H1 (cell line): ENCODE measurements around the gene GKN2. TPM values are rescaled to one million over a fixed set of nuclear protein-coding genes. Genes with fewer than 3 reads are reported as not detected.

Source experiments
- CTCF ChIA-PET: fragments of 300-600 bp; sonication (Branson Sonifier 250); formaldehyde crosslinking; loops from one replicate; lab custom pipeline; 2021; ENCODE audit not compliant: partially characterized antibody; lab: Charles Lee
- POLR2A ChIA-PET: fragments of 300-600 bp; sonication (Branson Sonifier 250); formaldehyde crosslinking; loops from one replicate; lab custom pipeline; 2021; ENCODE audit warnings: inconsistent platforms; ENCODE audit not compliant: partially characterized antibody; lab: Charles Lee
- DNase-seq, 2 experiments: peaks; one replicate each; pipeline versions ENCODE4 v3.0.0 to v3.0.0-alpha.2; 2010 to 2022; ENCODE audit warnings: low spot score in 2 of 2, low read depth in 1 of 2, mixed read lengths in 1 of 2
- FAIRE-seq: peaks from 2 replicates; lab custom pipeline; 2011; peaks lifted over from hg19 to GRCh38; lab: Jason Lieb, UNC
- H2AFZ ChIP-seq: 2 replicates; pipeline ENCODE4 v1.8.1; 2012; ENCODE audit warnings: low read length, inconsistent platforms
- H2AK5ac ChIP-seq: 2 replicates; pipeline ENCODE4 v1.6.1; 2013; ENCODE audit warnings: low read depth, low read length
- H2BK120ac ChIP-seq: replicated peaks from 2 replicates; pipeline ENCODE3; 2013; ENCODE audit warnings: low read depth, low read length, inconsistent platforms
- H2BK12ac ChIP-seq: 2 replicates; pipeline ENCODE4 v1.6.1; 2013; ENCODE audit warnings: low read depth, low read length
- H2BK15ac ChIP-seq: 2 replicates; pipeline ENCODE4 v1.6.1; 2013; ENCODE audit warnings: low read length
- H2BK20ac ChIP-seq: 2 replicates; pipeline ENCODE4 v1.6.1; 2013; ENCODE audit warnings: low read length
- H2BK5ac ChIP-seq: 2 replicates; pipeline ENCODE4 v1.6.1; 2013; ENCODE audit warnings: low read depth, low read length
- H3K14ac ChIP-seq: 2 replicates; pipeline ENCODE4 v1.6.1; 2013; ENCODE audit warnings: inconsistent platforms; ENCODE audit not compliant: insufficient read length
- H3K18ac ChIP-seq: 2 replicates; pipeline ENCODE4 v1.6.1; 2013; ENCODE audit warnings: low read length; ENCODE audit errors: extremely low read depth
- H3K23ac ChIP-seq: 2 replicates; pipeline ENCODE4 v1.6.1; 2013; ENCODE audit warnings: inconsistent platforms; ENCODE audit not compliant: insufficient read length
- H3K23me2 ChIP-seq: 2 replicates; pipeline ENCODE4 v1.6.1; 2013; ENCODE audit warnings: low read depth, low read length
- H3K27ac ChIP-seq: 2 replicates; pipeline ENCODE4 v1.6.1; 2011; ENCODE audit warnings: low read depth, low read length, inconsistent platforms
- H3K27me3 ChIP-seq, 4 experiments: replicated peaks in 1 of 4; 1 replicate in 1 of 4; 2 replicates in 3 of 4; pipeline versions ENCODE4 v1.6.1 to v1.8.1; 2011 to 2013; ENCODE audit warnings: low read length in 3 of 4, mild to moderate bottlenecking in 3 of 4, inconsistent platforms in 2 of 4, mixed read lengths in 2 of 4, moderate library complexity in 1 of 4; ENCODE audit not compliant: control insufficient read depth in 3 of 4, insufficient read depth in 3 of 4; ENCODE audit errors: extremely low read depth in 1 of 4
- H3K36me3 ChIP-seq, 4 experiments: 2 replicates each; pipeline versions ENCODE4 v1.6.1 to v1.8.1; 2011 to 2013; ENCODE audit warnings: mild to moderate bottlenecking in 4 of 4, low read length in 3 of 4, moderate library complexity in 2 of 4, control low read depth in 1 of 4, inconsistent platforms in 1 of 4; ENCODE audit not compliant: insufficient read depth in 4 of 4, control insufficient read depth in 2 of 4
- H3K4ac ChIP-seq: replicated peaks from 2 replicates; pipeline ENCODE3; 2013; ENCODE audit warnings: low read length, low read depth, mixed read lengths, inconsistent platforms; ENCODE audit not compliant: insufficient read length
- H3K4me1 ChIP-seq, 4 experiments: replicated peaks in 1 of 4; 1 replicate in 1 of 4; 2 replicates in 3 of 4; pipeline versions ENCODE4 v1.6.1 to v1.8.1; 2011 to 2013; ENCODE audit warnings: low read length in 3 of 4, inconsistent platforms in 2 of 4, mixed read lengths in 1 of 4; ENCODE audit not compliant: insufficient read depth in 4 of 4, control insufficient read depth in 3 of 4
- H3K4me2 ChIP-seq, 2 experiments: 2 replicates each; pipeline versions ENCODE4 v1.6.1 to v1.8.1; 2011 to 2013; ENCODE audit warnings: low read depth in 2 of 2, low read length in 2 of 2, control low read depth in 1 of 2, inconsistent platforms in 1 of 2, mild to moderate bottlenecking in 1 of 2; ENCODE audit not compliant: insufficient read depth in 1 of 2
- H3K4me3 ChIP-seq, 4 experiments: fragments of 200-600, 300-600 bp in 1 of 4; sonication (generic), shearing (Covaris generic), sonication (Bioruptor Twin) in 1 of 4; 2 replicates each; pipeline versions ENCODE4 v1.5.1 to v1.8.1; 2011 to 2016; ENCODE audit warnings: low read length in 4 of 4, low read depth in 3 of 4, control low read depth in 2 of 4, inconsistent platforms in 2 of 4, mild to moderate bottlenecking in 2 of 4, mixed read lengths in 1 of 4, moderate library complexity in 1 of 4; ENCODE audit not compliant: insufficient read depth in 2 of 4; ENCODE audit errors: extremely low read depth in 1 of 4
- H3K56ac ChIP-seq: replicated peaks from 2 replicates; pipeline ENCODE3; 2013; ENCODE audit warnings: low read depth, mild to moderate bottlenecking, mixed read lengths, low read length, inconsistent platforms; ENCODE audit not compliant: insufficient read length
- H3K79me1 ChIP-seq: 2 replicates; pipeline ENCODE4 v1.6.1; 2013; ENCODE audit warnings: low read depth, low read length, control low read depth
- H3K79me2 ChIP-seq, 2 experiments: 2 replicates each; pipeline versions ENCODE4 v1.6.1 to v1.8.1; 2012 to 2013; ENCODE audit warnings: low read length in 2 of 2, mild to moderate bottlenecking in 2 of 2, inconsistent platforms in 1 of 2; ENCODE audit not compliant: insufficient read depth in 2 of 2, control insufficient read depth in 1 of 2
- H3K9ac ChIP-seq, 4 experiments: replicated peaks in 1 of 4; 1 replicate in 1 of 4; 2 replicates in 3 of 4; pipeline versions ENCODE4 v1.6.1 to v1.8.1; 2011 to 2013; ENCODE audit warnings: low read depth in 3 of 4, low read length in 3 of 4, control low read depth in 2 of 4, mild to moderate bottlenecking in 2 of 4, moderate library complexity in 2 of 4, inconsistent platforms in 1 of 4; ENCODE audit errors: extremely low read depth in 1 of 4
- H3K9me3 ChIP-seq, 2 experiments: 2 replicates each; pipeline versions ENCODE4 v1.6.1 to v1.8.1; 2012 to 2013; ENCODE audit warnings: mild to moderate bottlenecking in 2 of 2, moderate library complexity in 2 of 2, control low read depth in 1 of 2, inconsistent platforms in 1 of 2, low read depth in 1 of 2, low read length in 1 of 2, mixed read lengths in 1 of 2; ENCODE audit not compliant: insufficient read depth in 2 of 2
- H4K20me1 ChIP-seq, 2 experiments: replicated peaks in 1 of 2; 2 replicates each; pipeline versions ENCODE3 to v1.8.1; 2011 to 2013; ENCODE audit warnings: inconsistent platforms in 2 of 2, low read length in 2 of 2, mild to moderate bottlenecking in 1 of 2; ENCODE audit not compliant: insufficient read depth in 2 of 2, control insufficient read depth in 1 of 2
- H4K5ac ChIP-seq: 2 replicates; pipeline ENCODE4 v1.6.1; 2013; ENCODE audit warnings: low read length, low read depth, mixed read lengths, inconsistent platforms; ENCODE audit not compliant: insufficient read length
- H4K8ac ChIP-seq: 2 replicates; pipeline ENCODE4 v1.8.0; 2013; ENCODE audit warnings: mild to moderate bottlenecking, moderate library complexity, low read length, inconsistent platforms; ENCODE audit not compliant: insufficient read depth; ENCODE audit errors: extremely low read depth
- H4K91ac ChIP-seq: replicated peaks from 2 replicates; pipeline ENCODE3; 2013; ENCODE audit warnings: low read length, mixed read lengths, inconsistent platforms; ENCODE audit not compliant: insufficient read length
- ATF3 ChIP-seq: IDR thresholded peaks from 2 replicates; pipeline ENCODE4 v1.6.1; 2011; ENCODE audit warnings: low read depth, mild to moderate bottlenecking, low read length; ENCODE audit not compliant: insufficient read depth
- CBX8 ChIP-seq: fragments of 300-800, 300-1000 bp; sonication (generic); IDR thresholded peaks from 2 replicates; pipeline ENCODE4 v1.7.1; 2016; ENCODE audit warnings: low read depth, low read length, borderline replicate concordance
- FOSL1 ChIP-seq: IDR thresholded peaks from 2 replicates; pipeline ENCODE4 v1.6.1; 2011; ENCODE audit warnings: mild to moderate bottlenecking, low read depth, low read length, moderate library complexity; ENCODE audit not compliant: insufficient read depth
- GABPA ChIP-seq: IDR thresholded peaks from 2 replicates; pipeline ENCODE4 v1.6.1; 2011; ENCODE audit warnings: mild to moderate bottlenecking, low read length, moderate library complexity, borderline replicate concordance; ENCODE audit not compliant: insufficient read depth
- GTF2F1 ChIP-seq: IDR thresholded peaks from 2 replicates; pipeline ENCODE4 v1.6.1; 2012; ENCODE audit warnings: low read depth, low read length, improper control_type of control experiment, borderline replicate concordance
- JUN ChIP-seq: IDR thresholded peaks from 2 replicates; pipeline ENCODE4 v1.6.1; 2011; ENCODE audit warnings: low read depth, mild to moderate bottlenecking, improper control_type of control experiment, low read length
- NANOG ChIP-seq: IDR thresholded peaks from 2 replicates; pipeline ENCODE4 v1.6.1; 2011; ENCODE audit warnings: low read length, low read depth, mild to moderate bottlenecking, inconsistent platforms; ENCODE audit not compliant: insufficient read depth, poor library complexity, severe bottlenecking
- POU5F1 ChIP-seq: IDR thresholded peaks from 2 replicates; pipeline ENCODE4 v1.6.1; 2011; ENCODE audit warnings: low read depth, mild to moderate bottlenecking, low read length, moderate library complexity
- SIRT6 ChIP-seq: IDR thresholded peaks from one replicate; pipeline ENCODE4 v1.7.1; 2012; ENCODE audit warnings: low read length, inconsistent platforms
- SP1 ChIP-seq: IDR thresholded peaks from 2 replicates; pipeline ENCODE4 v1.6.1; 2011; ENCODE audit warnings: low read depth, low read length
- SRF ChIP-seq: IDR thresholded peaks from 2 replicates; pipeline ENCODE4 v1.6.1; 2011; ENCODE audit warnings: mild to moderate bottlenecking, low read depth, low read length, moderate library complexity
- YY1 ChIP-seq: IDR thresholded peaks from 2 replicates; pipeline ENCODE4 v1.6.1; 2011; ENCODE audit warnings: low read depth, mild to moderate bottlenecking, low read length
- WGBS, 2 experiments: shearing (Covaris generic) in 1 of 2; methylation state at CpG; one replicate each; pipeline versions ENCODE4 v1.1.6 to v1.1.7; 2013 to 2015; ENCODE audit warnings: low lambda C conversion rate in 2 of 2, mixed read lengths in 2 of 2, inconsistent platforms in 1 of 2, low coverage in 1 of 2, missing lambda C conversion rate in 1 of 2; ENCODE audit not compliant: insufficient replicate concordance in 2 of 2, insufficient coverage in 1 of 2, insufficient read length in 1 of 2; ENCODE audit errors: extremely low coverage in 1 of 2, missing lambda C conversion rate in 1 of 2; 5-methylcytosine and 5-hydroxymethylcytosine counted together
- polyA plus RNA-seq, 7 experiments: library from polyadenylated mRNA; depleted of rRNA in 3 of 7; stranded (reverse) in 5 of 7; unstranded in 2 of 7; fragments of >200 nt in 5 of 7; fragments of 200-250 nt in 2 of 7; gene quantifications; 1 replicate in 5 of 7; 2 replicates in 1 of 7; 4 replicates in 1 of 7; pipeline versions ENCODE4 v1.2.1 to v1.2.3, GENCODE V29; 2011 to 2013; ENCODE audit warnings: missing spikeins in 2 of 7, mixed read lengths in 2 of 7
- total RNA-seq: library from RNA; stranded (reverse); fragmentation: NEBNext Ultra II Directional; extraction: Animal tissue kit (Norgen Biotek cat#: 25700); gene quantifications from 2 replicates; pipeline ENCODE4 v1.2.1, GENCODE V29; 2021

Gene GKN2
- total and polyA plus RNA-seq, 2 of the 8 experiments (the other 6 are each of a cell fraction or from before 2014, with no cell fraction given) = not detected

GRCh38 chr2:68907232-68907919 lies 45.3 kb downstream of the GKN2 start:
- H3K14ac ChIP-seq = no peak overlapping the region
- H3K79me2 ChIP-seq = no peaks in the 10 kb centered on the region
- H3K27ac ChIP-seq = no peak overlapping the region
- no peak overlapping the region; the same call in 1 of the 2 replicates for H2BK12ac ChIP-seq
- H3K23me2 ChIP-seq = no peaks in the 10 kb centered on the region
- H3K79me1 ChIP-seq = no peaks in the 10 kb centered on the region
- no peak overlapping the region for H2BK5ac ChIP-seq
- 84% methylated on average over 5 of the region's 5 CpGs; no CpG with 5 or more reads in 1 of the 2 experiments for WGBS, 2 experiments
- no peak overlapping the region for H2BK120ac ChIP-seq
- no peak overlapping the region for H3K4me2 ChIP-seq
- H3K9me3 ChIP-seq = no peaks in the 10 kb centered on the region
- no peak for DNase-seq
- H4K20me1 ChIP-seq = no peaks in the 10 kb centered on the region
- H2BK15ac ChIP-seq = no peak overlapping the region
- no peak overlapping the region for H3K23ac ChIP-seq
- H2AFZ ChIP-seq = no peak overlapping the region
- FAIRE-seq = no peak
- H2AK5ac ChIP-seq = peak overlapping the region; percentile 20; the same call in 1 of the 2 replicates
- H3K18ac ChIP-seq = no peak overlapping the region
- H3K36me3 ChIP-seq = no peaks in the 10 kb centered on the region
- no peak overlapping the region; a peak in 1 of 7 replicates for H3K9ac ChIP-seq
- H4K8ac ChIP-seq = no peak overlapping the region
- H4K91ac ChIP-seq = no peak overlapping the region
- H3K56ac ChIP-seq = no peak overlapping the region
- no peak overlapping the region for H2BK20ac ChIP-seq
- H4K5ac ChIP-seq = no peak overlapping the region
- peaks cover 0 to 7% (median 4%) of the 10 kb centered on the region in 4 experiments; a peak in 4 of 7 replicates for H3K4me1 ChIP-seq
- POLR2A ChIA-PET = interaction anchor here (1.4 to 1.6 kb wide), 2 partner anchors 9 to 440 kb away, joined by 4 to 5 read pairs; partner anchors contain the start of genes APLF and FBXO48
- CTCF ChIA-PET = interaction anchor here (0.7 to 4.4 kb wide), 19 partner anchors 9 to 446 kb away, joined by 3 to 25 read pairs (median 6); no protein-coding TSS in a partner anchor
- no peaks in the 10 kb centered on the region for H3K27me3 ChIP-seq
- no peak overlapping the region for H3K4me3 ChIP-seq
- H3K4ac ChIP-seq = no peak overlapping the region
- no peak for TF ChIP-seq SRF
- no peak for TF ChIP-seq FOSL1
- TF ChIP-seq ATF3 = no peak
- TF ChIP-seq JUN = no peak
- TF ChIP-seq GABPA = no peak
- no peak for TF ChIP-seq POU5F1
- TF ChIP-seq YY1 = no peak
- TF ChIP-seq NANOG = no peak
- TF ChIP-seq CBX8 = no peak
- no peak for TF ChIP-seq SIRT6
- no peak for TF ChIP-seq SP1
- TF ChIP-seq GTF2F1 = no peak
